ENCODE measurements around the gene TLCD5. TPM values are rescaled to one million over a fixed set of nuclear protein-coding genes. Genes with fewer than 3 reads are reported as not detected.

Gene TLCD5
- total and polyA plus RNA-seq, 2 donors from 2014 or later = 4.9 to 6.0 TPM

GRCh38 chr11:120335908-120336640 lies 11.0 kb downstream of the TLCD5 start, which contains the start of gene ARHGEF12:
ARHGEF12 (plus strand) TSS chr11:120336413; CDS start chr11:120337244, 831 bp downstream.
- no peak for FAIRE-seq
- DNase-seq = peak; percentile 96 to 99 (median 98)
- Histone ChIP-seq H3K9me3 (ENCODE audit: control insufficient read depth in 2 of 3, insufficient read depth in 1 of 3, low read length in 3 of 3) (no peaks in the 10 kb centered on the region), H3K36me3 (ENCODE audit: control insufficient read depth in 2 of 3, insufficient read depth in 3 of 3, low read length in 3 of 3) (no peaks in the 10 kb centered on the region), H3K9ac (ENCODE audit: low read length in 3 of 3) (peak within 1 kb of the TSS; percentile 46 to 97 (median 95)), H3K27me3 (ENCODE audit: control insufficient read depth, insufficient read depth, low read length) (no peaks in the 10 kb centered on the region), H3K4me3 (ENCODE audit: low read length in 3 of 3) (peak within 1 kb of the TSS; percentile 84 to 96 (median 88)), H3K4me1 (ENCODE audit: control insufficient read depth in 2 of 3, insufficient read depth in 2 of 3, low read depth in 1 of 3, low read length in 3 of 3) (peaks cover 0 to 11% (median 4%) of the 10 kb centered on the region in 3 donors), H3K27ac (ENCODE audit: low read depth in 2 of 2, low read length in 2 of 2) (peak within 1 kb of the TSS; percentile 94 to 98)
- intact Hi-C loops (cut with DNase I) = no loop called here
- peak; percentile 10 for TF ChIP-seq CTCF (IDR thresholded peaks at IDR 0.05; ENCODE audit: borderline replicate concordance, extremely low read depth, insufficient read depth)

GRCh38 chr11:120336641-120337354 lies 11.7 kb downstream of the TLCD5 start:
- no peak for TF ChIP-seq CTCF (IDR thresholded peaks at IDR 0.05; ENCODE audit: borderline replicate concordance, extremely low read depth, insufficient read depth)
- no peaks in the 10 kb centered on the region for H3K27me3 ChIP-seq (ENCODE audit: control insufficient read depth, insufficient read depth, low read length)
- peaks cover 0 to 11% (median 4%) of the 10 kb centered on the region in 3 donors for H3K4me1 ChIP-seq (ENCODE audit: control insufficient read depth in 2 of 3, insufficient read depth in 2 of 3, low read depth in 1 of 3, low read length in 3 of 3)
- H3K36me3 ChIP-seq (ENCODE audit: control insufficient read depth in 2 of 3, insufficient read depth in 3 of 3, low read length in 3 of 3) = no peaks in the 10 kb centered on the region
- FAIRE-seq (no peak), DNase-seq (peak; percentile 63 to 73 (median 68))
- peak overlapping the region; percentile 94 to 98 for H3K27ac ChIP-seq (ENCODE audit: low read depth in 2 of 2, low read length in 2 of 2)
- H3K9me3 ChIP-seq (ENCODE audit: control insufficient read depth in 2 of 3, insufficient read depth in 1 of 3, low read length in 3 of 3) = no peaks in the 10 kb centered on the region
- intact Hi-C loops (cut with DNase I) = no loop called here
- H3K4me3 ChIP-seq (ENCODE audit: low read length in 3 of 3) = peak overlapping the region; percentile 84 to 96 (median 88)
- peak overlapping the region; percentile 46 to 97 (median 95) for H3K9ac ChIP-seq (ENCODE audit: low read length in 3 of 3)

GRCh38 chr11:120337355-120338106 lies 12.4 kb downstream of the TLCD5 start:
- intact Hi-C loops (cut with DNase I) = no loop called here
- H3K27me3 ChIP-seq (ENCODE audit: control insufficient read depth, insufficient read depth, low read length) = no peaks in the 10 kb centered on the region
- H3K9ac ChIP-seq (ENCODE audit: low read length in 3 of 3) = peak overlapping the region; percentile 46 to 97 (median 95)
- peak in 2 of 5 donors; percentile 56 to 61 for DNase-seq
- peak overlapping the region; percentile 94 to 98 for H3K27ac ChIP-seq (ENCODE audit: low read depth in 2 of 2, low read length in 2 of 2)
- H3K36me3 ChIP-seq (ENCODE audit: control insufficient read depth in 2 of 3, insufficient read depth in 3 of 3, low read length in 3 of 3) = no peaks in the 10 kb centered on the region
- FAIRE-seq = peak; percentile 52
- peak overlapping the region; percentile 84 to 96 (median 88) for H3K4me3 ChIP-seq (ENCODE audit: low read length in 3 of 3)
- no peak for TF ChIP-seq CTCF (IDR thresholded peaks at IDR 0.05; ENCODE audit: borderline replicate concordance, extremely low read depth, insufficient read depth)
- H3K4me1 ChIP-seq (ENCODE audit: control insufficient read depth in 2 of 3, insufficient read depth in 2 of 3, low read depth in 1 of 3, low read length in 3 of 3) = peaks cover 0 to 18% (median 4%) of the 10 kb centered on the region in 3 donors
- H3K9me3 ChIP-seq (ENCODE audit: control insufficient read depth in 2 of 3, insufficient read depth in 1 of 3, low read length in 3 of 3) = no peaks in the 10 kb centered on the region
